NT2/D1 (cell line): Measurements from ENCODE around the gene NADSYN1.
"Not testable (repeated sequence)": the region's sequence is repeated elsewhere in the genome, so short reads cannot be mapped to it uniquely, and the experiment has no call there.

Experiments
- DNase-seq: peaks from one replicate; pipeline ENCODE4 v3.0.0-alpha.2; 2011; ENCODE audit warnings: low read depth, low spot score
- H3K27me3 ChIP-seq: 2 replicates; pipeline ENCODE4 v1.6.0; 2011; ENCODE audit warnings: mild to moderate bottlenecking; ENCODE audit not compliant: insufficient read length, insufficient read depth
- H3K36me3 ChIP-seq: 2 replicates; pipeline ENCODE4 v1.6.1; 2011; ENCODE audit warnings: mild to moderate bottlenecking, low read length, mixed read lengths; ENCODE audit not compliant: insufficient read depth, insufficient read length
- H3K4me1 ChIP-seq: 2 replicates; pipeline ENCODE4 v1.5.1; 2011; ENCODE audit not compliant: insufficient read depth, insufficient read length
- H3K4me3 ChIP-seq: 2 replicates; pipeline ENCODE4 v1.5.1; 2011; ENCODE audit warnings: low read depth; ENCODE audit not compliant: insufficient read length
- H3K9ac ChIP-seq: 2 replicates; pipeline ENCODE4 v1.6.0; 2011; ENCODE audit warnings: low read depth; ENCODE audit not compliant: insufficient read length
- H3K9me3 ChIP-seq: 2 replicates; pipeline ENCODE4 v1.5.1; 2011; ENCODE audit warnings: mild to moderate bottlenecking, low read length; ENCODE audit not compliant: insufficient read depth
- SUZ12 ChIP-seq: IDR thresholded peaks from 2 replicates; pipeline ENCODE4 v1.6.1; 2011; ENCODE audit not compliant: insufficient read length, insufficient read depth; ENCODE audit errors: extremely low read depth
- YY1 ChIP-seq: IDR thresholded peaks from 2 replicates; pipeline ENCODE4 v1.6.1; 2011; ENCODE audit not compliant: insufficient read length, insufficient read depth
- ZNF274 ChIP-seq: IDR thresholded peaks from 2 replicates; pipeline ENCODE4 v1.6.1; 2011; ENCODE audit warnings: mild to moderate bottlenecking, low read depth, low read length

The NADSYN1 gene

DNA sequence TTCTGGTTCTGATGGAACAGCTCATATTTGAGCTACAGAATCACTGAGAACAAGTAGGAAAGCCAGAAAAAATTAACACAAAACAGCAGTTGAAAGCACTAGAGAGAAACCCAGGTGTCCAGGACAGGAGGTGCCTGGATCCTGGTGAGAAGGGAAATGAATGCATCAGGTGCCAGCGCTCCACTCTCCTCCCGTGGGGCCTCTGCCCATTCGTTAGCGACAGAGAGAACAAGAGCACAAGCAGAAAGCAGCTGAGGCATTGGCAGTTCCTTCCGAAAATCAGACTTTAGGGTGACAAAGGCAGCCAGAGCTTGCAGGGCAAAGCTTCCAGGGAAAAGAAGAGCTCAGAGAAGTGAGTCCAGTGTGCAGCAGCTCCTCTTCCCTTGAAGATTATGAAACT lies 54.1 kb downstream of the NADSYN1 start:
- H3K9me3 ChIP-seq = peaks cover 31% of the 10 kb centered on the region; the same call in 1 of the 2 replicates
- TF ChIP-seq ZNF274 = no peak
- TF ChIP-seq SUZ12 = no peak
- TF ChIP-seq YY1 = no peak

DNA sequence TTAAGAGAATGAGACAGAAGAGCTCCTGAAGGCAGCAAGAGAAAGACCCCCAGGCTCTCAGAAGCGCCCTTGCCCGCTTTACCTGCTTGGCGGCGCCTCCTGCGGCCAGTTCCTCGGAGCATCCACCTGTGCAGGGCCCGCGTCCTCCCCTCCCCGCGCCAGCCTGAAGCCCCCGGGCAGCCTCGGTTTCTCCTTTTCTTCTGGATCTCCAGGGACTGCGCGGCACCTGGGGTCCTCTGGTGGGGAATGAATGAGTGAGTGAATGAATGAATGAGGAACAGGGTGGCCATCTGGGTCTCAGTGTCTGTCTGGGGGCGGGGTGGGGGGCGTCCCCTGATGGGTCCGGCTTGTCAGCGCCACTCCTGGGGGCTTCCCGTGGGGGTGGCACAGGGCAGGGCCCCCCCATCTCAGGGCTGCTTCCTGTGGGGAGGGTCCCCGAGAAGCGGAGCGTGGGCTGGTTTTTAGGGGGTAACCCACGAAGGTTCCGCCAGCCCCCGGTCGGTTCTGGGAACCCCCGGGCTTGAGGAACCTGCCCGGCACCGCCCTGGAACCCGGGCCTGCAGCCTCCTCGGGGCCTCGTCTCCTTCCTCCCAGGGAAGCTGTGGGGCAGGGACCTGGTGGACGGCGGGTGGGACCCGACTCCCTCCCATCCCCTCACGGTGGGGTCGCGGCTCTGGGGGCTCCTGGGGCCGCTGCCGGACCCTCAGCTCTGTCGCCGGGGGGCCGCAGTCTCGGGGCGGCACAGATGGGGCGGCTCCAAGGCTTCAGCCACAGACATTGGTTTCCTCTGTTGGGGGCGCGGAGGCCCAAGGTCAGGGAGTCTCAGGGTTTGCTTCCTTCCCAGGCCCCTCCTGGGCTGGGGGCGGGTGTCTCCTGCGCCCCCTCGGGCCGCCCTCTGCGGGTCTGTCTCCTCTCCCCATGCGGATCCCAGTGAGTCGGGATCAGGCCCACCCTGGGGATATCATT lies 65.8 kb downstream of the NADSYN1 start:
- H3K27me3 ChIP-seq = no peaks in the 10 kb centered on the region
- H3K9me3 ChIP-seq = no peaks in the 10 kb centered on the region
- H3K36me3 ChIP-seq = no peaks in the 10 kb centered on the region
- TF ChIP-seq YY1 (no peak), SUZ12 (no peak), ZNF274 (no peak)
- H3K4me1 ChIP-seq = no peaks in the 10 kb centered on the region
- H3K4me3 ChIP-seq = no peak overlapping the region
- H3K9ac ChIP-seq = no peak overlapping the region
- DNase-seq = no peak

More for the DNA sequence above, 54.1 kb downstream of the NADSYN1 start:
- Histone ChIP-seq H3K4me1 (peaks cover 9% of the 10 kb centered on the region), H3K27me3 (no peaks in the 10 kb centered on the region), H3K36me3 (no peaks in the 10 kb centered on the region), H3K4me3 (no peak overlapping the region), H3K9ac (no peak overlapping the region)
- no peak for DNase-seq

DNA sequence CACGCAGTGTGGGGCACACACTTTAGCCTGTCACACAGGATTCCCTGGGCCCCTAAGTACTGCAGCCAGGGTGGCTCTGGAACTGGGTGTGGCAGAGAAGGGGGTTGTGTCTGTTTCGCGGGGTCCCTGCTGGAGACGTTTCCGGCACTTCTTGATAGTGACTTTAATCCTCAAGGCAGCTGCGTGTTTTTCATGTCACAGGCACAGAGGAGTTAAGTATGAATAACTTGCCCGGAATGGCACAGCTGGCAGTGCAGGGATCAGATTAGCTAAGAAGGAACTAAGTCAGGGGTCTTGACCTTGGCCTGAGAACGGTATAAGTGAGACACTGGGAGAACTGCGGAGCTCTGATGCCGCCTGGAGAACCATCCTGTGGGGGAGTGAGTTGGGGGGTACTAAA lies 66.5 kb downstream of the NADSYN1 start:
- H3K36me3 ChIP-seq = no peaks in the 10 kb centered on the region
- DNase-seq = no peak
- no peaks in the 10 kb centered on the region for H3K27me3 ChIP-seq
- H3K4me3 ChIP-seq = no peak overlapping the region
- H3K4me1 ChIP-seq = no peaks in the 10 kb centered on the region
- H3K9ac ChIP-seq = no peak overlapping the region
- H3K9me3 ChIP-seq = no peaks in the 10 kb centered on the region
- TF ChIP-seq SUZ12 = no peak

DNA sequence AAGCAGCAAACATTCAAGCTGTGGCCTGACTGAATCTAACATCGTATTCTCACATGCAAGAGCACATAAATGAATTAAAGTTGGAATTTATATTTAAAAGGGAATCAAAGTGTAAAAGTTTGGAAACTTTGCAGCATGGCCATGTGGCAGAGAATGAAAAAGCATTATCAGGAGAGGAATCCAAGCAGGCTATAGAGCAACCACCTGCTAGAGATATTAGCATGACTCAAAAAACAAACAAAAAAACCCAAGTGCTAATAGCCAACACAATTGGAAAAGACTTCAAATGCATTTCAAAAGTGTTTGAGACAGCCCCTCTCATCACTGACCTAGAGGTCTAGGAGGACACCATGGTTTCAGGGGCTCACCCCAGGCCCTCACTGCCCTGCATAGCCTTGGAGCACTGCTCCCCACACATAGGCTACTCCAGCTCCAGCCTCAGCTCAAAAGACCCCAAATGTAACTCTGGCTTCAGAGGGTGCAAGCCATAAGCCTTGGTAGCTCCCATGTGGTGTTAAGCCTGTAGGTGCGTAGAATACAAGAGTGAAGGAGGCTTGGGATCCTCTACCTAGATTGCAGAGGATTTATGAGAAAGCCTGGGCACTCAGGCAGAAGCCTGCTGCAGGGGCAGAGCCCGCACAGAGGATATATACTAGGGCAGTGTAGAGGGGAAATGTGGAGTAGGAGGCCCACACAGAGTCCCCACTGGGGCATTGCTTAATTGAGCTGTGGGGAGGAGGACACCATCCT lies 72.4 kb downstream of the NADSYN1 start:
- no peak for DNase-seq
- peaks cover 2% of the 10 kb centered on the region for H3K4me1 ChIP-seq
- no peaks in the 10 kb centered on the region for H3K36me3 ChIP-seq
- H3K27me3 ChIP-seq = no peaks in the 10 kb centered on the region
- H3K4me3 ChIP-seq = no peak overlapping the region
- no peak for TF ChIP-seq ZNF274
- no peak for TF ChIP-seq YY1
- no peak for TF ChIP-seq SUZ12
- H3K9me3 ChIP-seq = no peaks in the 10 kb centered on the region
- H3K9ac ChIP-seq = no peak overlapping the region

DNA sequence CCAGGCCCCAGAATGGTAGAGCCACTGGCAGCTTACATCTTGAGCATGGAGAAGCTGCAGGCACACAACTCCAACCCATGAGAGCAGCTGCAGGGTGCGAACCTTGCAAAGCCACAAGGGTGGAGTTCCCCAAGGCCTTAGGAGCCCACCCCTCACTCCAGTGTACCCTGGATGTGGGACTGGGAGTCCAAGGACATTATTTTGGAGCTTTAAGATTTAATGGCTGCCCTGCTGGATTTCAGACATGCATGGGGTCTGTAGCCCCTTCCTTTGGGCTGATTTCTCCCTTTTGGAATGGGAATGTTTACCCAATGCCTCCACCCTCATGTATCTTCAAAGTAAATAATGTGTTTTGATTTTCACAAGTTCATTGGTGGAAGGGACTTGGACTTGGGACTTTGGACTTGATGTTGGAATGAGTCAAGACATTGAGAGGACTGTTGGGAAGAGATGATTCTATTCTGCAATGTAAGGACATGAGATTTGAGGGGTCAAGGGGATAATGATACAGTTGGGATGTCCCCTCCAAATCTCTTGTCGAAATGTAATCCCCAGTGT lies 73.0 kb downstream of the NADSYN1 start:
- TF ChIP-seq SUZ12 = no peak
- no peak for TF ChIP-seq ZNF274
- TF ChIP-seq YY1 = no peak

DNA sequence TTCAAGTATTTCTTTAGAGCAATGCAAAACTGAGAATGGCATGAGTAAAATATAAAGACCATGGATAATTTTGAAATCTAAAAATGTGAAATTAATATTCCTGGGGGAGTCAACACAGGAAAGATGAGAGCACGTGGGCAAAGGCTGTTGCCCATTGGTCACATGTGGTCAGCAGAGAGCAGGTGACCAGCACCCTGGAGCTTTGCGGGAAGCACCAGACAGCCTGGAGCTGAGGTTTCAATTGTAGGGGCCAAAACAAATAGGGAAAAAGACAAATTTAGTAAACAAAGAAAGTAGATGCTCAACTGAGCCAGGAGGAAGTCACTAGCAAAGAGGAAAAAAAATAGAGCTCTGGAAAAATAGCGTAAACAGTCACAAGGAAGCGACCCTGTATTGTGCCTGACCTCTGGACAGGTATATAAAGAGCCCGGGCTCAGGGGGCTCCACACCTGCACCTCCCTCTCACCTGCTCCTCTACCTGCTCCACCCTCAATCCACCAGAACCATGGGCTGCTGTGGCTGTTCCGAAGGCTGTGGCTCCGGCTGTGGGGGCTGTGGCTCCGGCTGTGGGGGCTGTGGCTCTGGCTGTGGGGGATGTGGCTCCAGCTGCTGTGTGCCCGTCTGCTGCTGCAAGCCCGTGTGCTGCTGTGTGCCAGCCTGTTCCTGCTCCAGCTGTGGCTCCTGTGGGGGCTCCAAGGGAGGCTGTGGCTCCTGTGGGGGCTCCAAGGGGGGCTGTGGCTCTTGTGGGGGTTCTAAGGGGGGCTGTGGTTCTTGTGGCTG lies 74.0 kb downstream of the NADSYN1 start, which contains the start of gene KRTAP5-7:
Gene KRTAP5-7, plus strand, starts transcription at position 472 of the 780 bp plus-strand sequence. Its CDS starts 34 bp downstream, at position 506.
- not testable (repeated sequence) for H3K36me3 ChIP-seq, H3K4me3 ChIP-seq, H3K27me3 ChIP-seq, H3K4me1 ChIP-seq, H3K9ac ChIP-seq, DNase-seq, H3K9me3 ChIP-seq

More for the DNA sequence above, 73.0 kb downstream of the NADSYN1 start:
- no peak for DNase-seq
- H3K36me3 ChIP-seq = no peaks in the 10 kb centered on the region
- H3K9me3 ChIP-seq = no peaks in the 10 kb centered on the region
- H3K9ac ChIP-seq = no peak overlapping the region
- H3K4me3 ChIP-seq = no peak overlapping the region
- H3K27me3 ChIP-seq = no peaks in the 10 kb centered on the region
- peaks cover 2% of the 10 kb centered on the region for H3K4me1 ChIP-seq
